HL-60 (cell line): ENCODE data around the gene RDH8.

ENCODE experiments used
- DNase-seq, 2 experiments: peaks; one replicate each; pipeline ENCODE4 v3.0.0-alpha.2; 2010 to 2020; ENCODE audit warnings: low read depth in 1 of 2, low spot score in 1 of 2
- H3K27ac ChIP-seq: fragments of 250-450 bp; sonication (Bioruptor Pico); replicated peaks from 2 replicates; pipeline ENCODE4 v1.5.1; 2020; ENCODE audit warnings: mild to moderate bottlenecking, moderate library complexity
- H3K27me3 ChIP-seq: fragments of 250-450 bp; sonication (Bioruptor Pico); 2 replicates; pipeline ENCODE4 v1.5.1; 2021; ENCODE audit warnings: mild to moderate bottlenecking, moderate library complexity; ENCODE audit not compliant: insufficient read depth, poor library complexity, severe bottlenecking
- H3K4me3 ChIP-seq: replicated peaks from 2 replicates; pipeline ENCODE4 v1.5.1; 2011; ENCODE audit warnings: mild to moderate bottlenecking, control low read depth, low read length; ENCODE audit not compliant: insufficient read depth
- CTCF ChIP-seq: IDR thresholded peaks from one replicate; pipeline ENCODE4 v1.5.1; 2011; ENCODE audit warnings: low read length, control low read depth, inconsistent platforms; ENCODE audit not compliant: insufficient read depth
- GABPA ChIP-seq: IDR thresholded peaks from 2 replicates; pipeline ENCODE4 v1.6.1; 2012; ENCODE audit warnings: low read depth
- POLR2AphosphoS5 ChIP-seq: IDR thresholded peaks from 2 replicates; pipeline ENCODE4 v1.6.1; 2012; ENCODE audit warnings: low read depth
- REST ChIP-seq: IDR thresholded peaks from 2 replicates; pipeline ENCODE4 v1.6.1; 2012; ENCODE audit warnings: low read depth; ENCODE audit not compliant: insufficient replicate concordance
- SPI1 ChIP-seq: IDR thresholded peaks from 2 replicates; pipeline ENCODE4 v1.6.1; 2012; ENCODE audit warnings: low read depth, mild to moderate bottlenecking, borderline replicate concordance
- long read RNA-seq: library from polyadenylated mRNA; unstranded; transcript quantifications from one replicate; pipeline ENCODE4 v2.0.0, GENCODE V29; 2020

RDH8 gene
- long read RNA-seq: 0 reads

- H3K27ac ChIP-seq: no peak within 1 kb of the TSS
- no peak for TF ChIP-seq GABPA
- TF ChIP-seq SPI1: no peak
- TF ChIP-seq REST: no peak
- no peak for TF ChIP-seq CTCF
- TF ChIP-seq POLR2AphosphoS5: no peak
- no peak within 1 kb of the TSS for H3K4me3 ChIP-seq
- H3K27me3 ChIP-seq: peaks cover 28% of the 10 kb centered on the region
- DNase-seq: no peak
Measured at GRCh38 chr19:10013316-10013715, at the start of gene RDH8. RDH8 (plus strand) TSS chr19:10013483; CDS start chr19:10013498, 15 bp downstream.

- TF ChIP-seq CTCF (no peak), POLR2AphosphoS5 (no peak), GABPA (no peak), SPI1 (no peak), REST (no peak)
- Histone ChIP-seq H3K27me3 (peaks cover 13% of the 10 kb centered on the region), H3K27ac (no peak overlapping the region), H3K4me3 (no peak overlapping the region)
- no peak for DNase-seq
Measured at GRCh38 chr19:9966024-9966423, 47.3 kb upstream of the RDH8 start.

- TF ChIP-seq GABPA (no peak), CTCF (no peak)
- Histone ChIP-seq H3K27me3 (peaks cover 13% of the 10 kb centered on the region), H3K4me3 (no peak overlapping the region), H3K27ac (no peak overlapping the region)
- DNase-seq: no peak
Measured at GRCh38 chr19:9966448-9966847, 46.8 kb upstream of the RDH8 start.

- H3K27ac ChIP-seq: no peak overlapping the region
- H3K4me3 ChIP-seq: no peak overlapping the region
- no peak for TF ChIP-seq CTCF
- no peak for TF ChIP-seq REST
- TF ChIP-seq SPI1: no peak
- no peak for TF ChIP-seq GABPA
- no peak for TF ChIP-seq POLR2AphosphoS5
- DNase-seq: no peak
- H3K27me3 ChIP-seq: peaks cover 13% of the 10 kb centered on the region
Measured at GRCh38 chr19:9967326-9967725, 46.0 kb upstream of the RDH8 start.
